Measurements from ENCODE around the gene NUP210L.
"Not testable (repeated sequence)": the region's sequence is repeated elsewhere in the genome, so short reads cannot be mapped to it uniquely, and the experiment has no call there.

NUP210L gene

GRCh38 chr1:153991806-153992205, 163.1 kb downstream of the NUP210L start:
- no peak for DNase-seq (ENCODE audit: low spot score)

GRCh38 chr1:153991151-153991630, 163.7 kb downstream of the NUP210L start:
- DNase-seq (ENCODE audit: low spot score): no peak

GRCh38 chr1:153990468-153991150, 164.3 kb downstream of the NUP210L start, which contains the start of gene RPS27:
TSS of gene RPS27 (plus strand) at chr1:153990762. CDS start at chr1:153990797, 35 bp downstream.
- DNase-seq (ENCODE audit: low spot score): peak; percentile 91

- no peak for DNase-seq (ENCODE audit: low spot score)
Observed at GRCh38 chr1:153987621-153988020, 167.3 kb downstream of the NUP210L start.

- peak; percentile 90 for DNase-seq (ENCODE audit: low spot score)
Observed at GRCh38 chr1:153985941-153986761, 168.7 kb downstream of the NUP210L start, which contains the start of gene RAB13. TSS of gene RAB13 (minus strand) at chr1:153986339. CDS start at chr1:153986236, 103 bp downstream.

GRCh38 chr1:153985341-153985912, 169.4 kb downstream of the NUP210L start:
- no peak for DNase-seq (ENCODE audit: low spot score)

GRCh38 chr1:153984123-153984894, 170.6 kb downstream of the NUP210L start:
- DNase-seq (ENCODE audit: low spot score): no peak

- not testable (repeated sequence) for DNase-seq (ENCODE audit: low spot score)
Observed at GRCh38 chr1:153981735-153982134, 173.1 kb downstream of the NUP210L start.

GRCh38 chr1:153979091-153979490, 175.8 kb downstream of the NUP210L start:
- not testable (repeated sequence) for DNase-seq (ENCODE audit: low spot score)

- no peak for DNase-seq (ENCODE audit: low spot score)
Observed at GRCh38 chr1:153978274-153978909, 176.5 kb downstream of the NUP210L start.

GRCh38 chr1:153977250-153978240, 177.3 kb downstream of the NUP210L start, which contains the start of gene JTB:
TSS of gene JTB (minus strand) at chr1:153977674. CDS start at chr1:153977252, 422 bp downstream.
- DNase-seq (ENCODE audit: low spot score): peak; percentile 92

- DNase-seq (ENCODE audit: low spot score): no peak
Observed at GRCh38 chr1:153976819-153977249, 178.0 kb downstream of the NUP210L start.

- DNase-seq (ENCODE audit: low spot score): no peak
Observed at GRCh38 chr1:153973525-153973924, 181.3 kb downstream of the NUP210L start.

GRCh38 chr1:153973071-153973470, 181.8 kb downstream of the NUP210L start:
- no peak for DNase-seq (ENCODE audit: low spot score)

- no peak for DNase-seq (ENCODE audit: low spot score)
Observed at GRCh38 chr1:153970346-153970745, 184.5 kb downstream of the NUP210L start.

- DNase-seq (ENCODE audit: low spot score): no peak
Observed at GRCh38 chr1:153968972-153969371, 185.9 kb downstream of the NUP210L start.

- no peak for DNase-seq (ENCODE audit: low spot score)
Observed at GRCh38 chr1:153968408-153968807, 186.5 kb downstream of the NUP210L start.

GRCh38 chr1:153968000-153968363, 186.9 kb downstream of the NUP210L start:
- no peak for DNase-seq (ENCODE audit: low spot score)

GRCh38 chr1:153967107-153967999, 187.5 kb downstream of the NUP210L start, which contains the start of gene CREB3L4:
TSS of gene CREB3L4 (plus strand) at chr1:153967902. CDS start at chr1:153968526, 624 bp downstream.
- peak; percentile 95 for DNase-seq (ENCODE audit: low spot score)

Data from ecto neural progenitor cell (in vitro differentiated cells).